IPS DF 4.7 (cell line): Measurements from ENCODE around the gene HDDC2.
"Not testable (repeated sequence)": the region's sequence is repeated elsewhere in the genome, so short reads cannot be mapped to it uniquely, and the experiment has no call there.

Experiments used
- DNase-seq: peaks from one replicate; pipeline ENCODE4 v3.0.0-alpha.2; 2013; ENCODE audit warnings: low spot score; ENCODE audit errors: extremely low read depth

Gene HDDC2

GRCh38 chr6:125307150-125307838 lies 5.5 kb upstream of the HDDC2 start:
- no peak for DNase-seq

GRCh38 chr6:125306756-125307149 lies 5.0 kb upstream of the HDDC2 start:
- no peak for DNase-seq

- DNase-seq: no peak
Measured at GRCh38 chr6:125304970-125305660, 3.3 kb upstream of the HDDC2 start.

GRCh38 chr6:125303512-125303854 lies 1.7 kb upstream of the HDDC2 start:
- no peak for DNase-seq

- no peak for DNase-seq
Measured at GRCh38 chr6:125302840-125303511, 1.2 kb upstream of the HDDC2 start.

- no peak for DNase-seq
Measured at GRCh38 chr6:125300992-125301434, 754 bp downstream of the HDDC2 start.

- DNase-seq: no peak
Measured at GRCh38 chr6:125299257-125299656, 2.5 kb downstream of the HDDC2 start.

GRCh38 chr6:125296471-125296870 lies 5.3 kb downstream of the HDDC2 start:
- no peak for DNase-seq

- no peak for DNase-seq
Measured at GRCh38 chr6:125294925-125295324, 6.8 kb downstream of the HDDC2 start.

GRCh38 chr6:125294036-125294435 lies 7.7 kb downstream of the HDDC2 start:
- no peak for DNase-seq

- no peak for DNase-seq
Measured at GRCh38 chr6:125293587-125293986, 8.2 kb downstream of the HDDC2 start.

GRCh38 chr6:125287718-125288117 lies 14.0 kb downstream of the HDDC2 start:
- DNase-seq: no peak

- DNase-seq: no peak
Measured at GRCh38 chr6:125285936-125286335, 15.8 kb downstream of the HDDC2 start.

GRCh38 chr6:125285353-125285752 lies 16.4 kb downstream of the HDDC2 start:
- DNase-seq: no peak

- not testable (repeated sequence) for DNase-seq
Measured at GRCh38 chr6:125282470-125282869, 19.3 kb downstream of the HDDC2 start.

- not testable (repeated sequence) for DNase-seq
Measured at GRCh38 chr6:125280370-125281035, 21.3 kb downstream of the HDDC2 start.

- no peak for DNase-seq
Measured at GRCh38 chr6:125279961-125280360, 21.8 kb downstream of the HDDC2 start.

- no peak for DNase-seq
Measured at GRCh38 chr6:125277838-125278237, 23.9 kb downstream of the HDDC2 start.

GRCh38 chr6:125275779-125276178 lies 26.0 kb downstream of the HDDC2 start:
- no peak for DNase-seq

GRCh38 chr6:125274935-125275334 lies 26.8 kb downstream of the HDDC2 start:
- DNase-seq: no peak

GRCh38 chr6:125273965-125274364 lies 27.8 kb downstream of the HDDC2 start:
- no peak for DNase-seq

- DNase-seq: no peak
Measured at GRCh38 chr6:125273251-125273650, 28.5 kb downstream of the HDDC2 start.
